HS-27A (cell line): Measurements from ENCODE around the gene PTPRK.
"Not testable (repeated sequence)": the region's sequence is repeated elsewhere in the genome, so short reads cannot be mapped to it uniquely, and the experiment has no call there.

Source experiments
- DNase-seq: peaks from one replicate; pipeline ENCODE4 v3.0.0-alpha.2; 2012; ENCODE audit warnings: low read depth, missing footprints

The PTPRK gene

DNA sequence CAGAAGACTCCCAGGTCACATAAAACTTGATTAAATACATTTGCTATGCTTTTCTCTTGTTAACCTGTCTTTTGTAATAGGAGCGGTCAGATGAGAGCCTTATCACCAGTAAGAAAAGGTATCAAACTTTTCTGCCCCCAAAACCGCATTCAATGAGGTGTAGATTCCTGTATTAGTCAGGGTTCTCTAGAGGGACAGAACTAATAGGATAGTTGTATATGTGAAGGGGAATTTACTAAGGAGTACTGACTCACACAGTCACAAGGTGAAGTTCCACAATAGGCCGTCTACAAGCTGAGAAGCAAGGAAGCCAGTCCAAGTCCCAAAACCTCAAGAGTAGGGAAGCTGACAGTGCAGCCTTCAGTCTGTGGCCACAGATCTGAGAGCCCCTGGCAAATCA lies 32.7 kb downstream of the PTPRK start:
- DNase-seq = no peak

GRCh38 chr6:128487055-128487454 lies 33.3 kb downstream of the PTPRK start:
- DNase-seq = no peak

GRCh38 chr6:128486580-128486979 lies 33.8 kb downstream of the PTPRK start:
- not testable (repeated sequence) for DNase-seq

- DNase-seq = no peak
These were observed 36.8 kb downstream of the PTPRK start for GRCh38 chr6:128483472-128484135.

- no peak for DNase-seq
These were observed 37.8 kb downstream of the PTPRK start for GRCh38 chr6:128482642-128483041.

- no peak for DNase-seq
These were observed 40.4 kb downstream of the PTPRK start for GRCh38 chr6:128479991-128480390.

DNA sequence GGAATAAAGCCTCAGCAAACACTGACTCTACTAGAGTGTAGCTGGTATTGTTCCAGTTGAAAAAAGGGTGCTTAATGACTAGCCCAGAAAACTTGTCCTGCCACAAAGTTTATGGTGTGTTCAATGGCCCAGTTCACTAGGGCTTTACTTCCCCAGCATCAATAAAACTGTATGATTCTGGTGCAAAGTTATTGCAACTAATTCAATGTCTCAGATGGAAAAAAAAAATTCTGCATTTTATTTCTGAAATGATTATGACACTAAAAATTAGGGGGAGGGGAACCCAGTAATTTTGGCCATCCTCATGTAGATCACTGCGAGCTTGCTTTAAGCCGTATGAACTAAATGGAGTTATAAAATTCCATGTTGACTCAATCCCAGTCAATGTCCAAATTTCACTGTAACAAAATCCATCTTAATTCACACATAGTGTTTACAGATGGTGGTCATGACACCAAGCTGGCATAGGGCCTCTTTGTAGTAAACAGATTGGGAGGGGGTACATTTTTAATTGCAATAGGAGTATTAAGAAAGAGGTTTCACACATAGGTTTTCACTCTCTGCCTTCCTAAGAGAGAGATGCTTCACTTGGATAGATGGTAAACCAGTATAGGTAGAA lies 41.2 kb downstream of the PTPRK start:
- no peak for DNase-seq

GRCh38 chr6:128478230-128479047 lies 42.0 kb downstream of the PTPRK start:
- no peak for DNase-seq

DNA sequence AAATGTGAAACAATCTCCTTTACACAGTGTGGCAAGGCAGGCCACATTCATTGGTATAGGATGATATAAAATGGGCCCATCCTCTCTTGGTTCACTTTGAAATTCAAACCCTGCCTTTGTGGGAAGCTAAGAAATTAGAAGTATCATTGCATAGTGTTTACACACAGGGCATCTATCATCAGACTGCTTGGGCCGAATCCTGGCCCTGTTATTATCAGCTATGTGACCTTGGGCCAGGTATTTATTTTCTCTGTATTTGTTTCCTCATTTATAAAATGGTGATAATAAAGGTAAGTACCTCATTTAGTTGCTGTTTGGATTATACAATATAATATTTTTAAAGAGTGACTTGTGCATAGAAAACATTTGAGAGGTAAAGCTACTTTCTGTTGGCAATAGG lies 45.5 kb downstream of the PTPRK start:
- no peak for DNase-seq

DNA sequence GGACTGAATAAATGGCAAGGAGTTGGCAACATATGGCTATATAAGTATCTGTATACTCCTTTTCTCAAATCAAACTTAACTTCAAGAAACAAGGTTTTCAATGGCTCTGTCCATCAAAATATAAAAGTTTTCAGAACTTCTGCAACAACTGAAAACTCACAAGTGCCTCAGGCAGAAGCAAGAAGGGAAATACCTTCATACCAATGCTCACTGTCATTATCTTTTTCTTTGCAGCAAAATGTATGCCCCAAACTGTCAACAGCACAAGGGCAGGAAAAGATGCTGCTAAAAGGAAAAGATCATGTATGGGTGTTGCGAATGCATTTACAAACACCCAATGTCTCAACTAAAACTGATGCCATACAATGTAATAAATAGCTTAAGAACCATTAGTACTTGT lies 45.9 kb downstream of the PTPRK start:
- no peak for DNase-seq

- DNase-seq = no peak
These were observed 48.5 kb downstream of the PTPRK start for GRCh38 chr6:128471907-128472306.

- no peak for DNase-seq
These were observed 54.7 kb downstream of the PTPRK start for GRCh38 chr6:128465368-128466343.

- DNase-seq = peak; percentile 8
These were observed 55.6 kb downstream of the PTPRK start for GRCh38 chr6:128464790-128465189.

DNA sequence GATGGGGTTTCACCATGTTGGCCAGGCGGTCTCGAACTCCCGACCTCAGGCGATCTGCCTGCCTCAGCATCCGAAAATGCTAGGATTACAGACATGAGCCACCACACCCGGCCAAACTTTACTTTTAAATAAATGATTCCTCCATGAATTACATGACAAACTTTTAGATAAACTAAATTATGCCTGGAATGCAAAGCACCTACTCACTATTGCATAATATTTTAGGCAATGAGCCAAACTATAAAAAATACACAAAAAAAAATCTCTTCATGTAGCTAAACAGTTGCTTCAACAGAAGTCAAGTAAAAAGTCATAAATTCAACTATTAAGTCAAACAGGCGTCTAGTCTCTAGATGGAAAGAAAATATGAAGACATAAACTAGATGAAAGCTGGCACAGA lies 56.5 kb downstream of the PTPRK start:
- peak; percentile 70 for DNase-seq

DNA sequence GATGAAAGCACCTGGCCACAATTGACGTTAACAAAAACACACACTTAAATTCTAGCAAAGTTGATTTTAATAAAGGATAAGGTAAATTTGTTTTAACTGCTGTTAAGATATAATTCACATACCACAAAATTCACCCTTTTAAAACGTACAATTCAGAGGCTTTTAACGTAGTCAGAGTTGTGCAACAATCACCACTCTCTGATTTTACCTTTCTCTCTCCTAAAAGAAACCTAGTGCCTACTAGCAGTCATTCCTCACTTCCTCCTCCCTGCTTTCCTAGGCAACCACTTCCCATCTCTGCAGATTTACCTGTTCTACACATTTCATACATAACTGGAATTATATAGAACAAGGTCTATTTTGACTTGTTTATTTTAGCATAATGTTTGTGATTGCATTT lies 58.9 kb downstream of the PTPRK start:
- no peak for DNase-seq

DNA sequence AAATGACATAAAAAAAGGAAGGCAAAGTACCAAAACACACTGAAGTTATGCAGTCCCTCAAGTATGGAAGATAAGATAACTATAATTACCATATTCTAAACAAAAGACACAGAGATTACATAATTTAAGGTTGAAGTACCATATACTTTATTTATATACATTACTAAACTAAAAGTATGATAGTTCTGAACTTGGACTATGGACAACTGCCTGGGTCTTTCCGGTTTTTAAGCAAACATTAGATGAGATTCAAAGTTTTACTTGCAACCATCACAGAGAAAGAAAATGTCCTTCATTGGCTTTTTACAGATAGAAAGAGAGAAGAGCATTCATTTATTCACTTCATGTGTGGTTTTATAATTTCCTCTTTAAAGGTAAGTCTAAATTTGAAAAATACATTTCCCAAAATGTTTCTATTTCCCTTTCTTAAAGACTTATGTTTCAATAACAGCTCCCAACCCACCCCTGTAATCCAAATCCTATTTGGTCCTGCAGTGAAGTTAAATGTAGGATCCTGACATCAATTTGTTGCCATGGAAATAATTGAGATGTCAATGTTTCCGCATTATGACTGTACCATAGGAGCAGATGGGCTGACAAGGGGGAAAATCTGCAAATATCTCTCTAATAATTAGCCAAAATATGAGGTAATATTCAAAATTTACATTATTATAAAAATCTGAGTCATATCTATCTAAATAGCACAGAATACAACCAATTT lies 63.7 kb downstream of the PTPRK start:
- DNase-seq = no peak

- no peak for DNase-seq
These were observed 64.4 kb downstream of the PTPRK start for GRCh38 chr6:128455959-128456358.

- DNase-seq = no peak
These were observed 67.7 kb downstream of the PTPRK start for GRCh38 chr6:128452713-128453112.

DNA sequence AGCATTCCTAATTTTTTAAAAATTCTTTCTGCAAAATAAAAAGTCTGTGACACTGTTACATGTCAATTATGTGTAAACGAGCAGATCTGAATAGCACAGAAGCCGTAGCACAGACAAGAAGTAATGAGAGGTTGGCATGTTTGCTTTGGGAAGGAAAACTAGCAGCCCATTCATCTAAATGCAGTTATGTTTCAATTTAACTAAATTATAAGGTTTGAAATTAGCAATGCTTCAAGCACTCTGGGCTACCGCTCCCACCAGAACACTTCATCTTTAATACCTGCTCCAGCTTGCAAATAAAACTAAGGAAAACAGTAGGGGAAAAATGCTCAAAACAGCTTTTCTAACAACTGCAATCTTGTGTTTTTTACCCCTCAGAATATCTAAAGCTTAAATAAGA lies 73.9 kb downstream of the PTPRK start:
- no peak for DNase-seq

DNA sequence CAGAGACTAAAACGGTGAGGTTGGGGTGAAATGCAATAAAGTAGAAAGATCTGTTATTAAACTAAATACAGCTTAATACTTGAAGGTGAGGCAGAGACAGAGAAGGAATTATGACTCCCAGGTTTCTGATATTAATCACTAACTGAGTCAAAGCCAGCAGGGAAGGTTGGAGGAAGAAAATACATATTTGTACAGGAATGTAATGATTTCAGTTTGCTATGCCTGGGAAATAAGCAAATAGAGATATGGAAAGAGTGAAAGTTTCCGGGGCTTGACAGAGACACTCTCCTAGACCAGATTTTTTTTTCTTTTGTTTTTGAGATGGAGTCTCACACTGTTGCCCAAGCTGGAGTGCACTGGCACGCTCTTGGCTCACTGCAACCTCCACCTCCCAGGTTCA lies 76.8 kb downstream of the PTPRK start:
- no peak for DNase-seq

DNA sequence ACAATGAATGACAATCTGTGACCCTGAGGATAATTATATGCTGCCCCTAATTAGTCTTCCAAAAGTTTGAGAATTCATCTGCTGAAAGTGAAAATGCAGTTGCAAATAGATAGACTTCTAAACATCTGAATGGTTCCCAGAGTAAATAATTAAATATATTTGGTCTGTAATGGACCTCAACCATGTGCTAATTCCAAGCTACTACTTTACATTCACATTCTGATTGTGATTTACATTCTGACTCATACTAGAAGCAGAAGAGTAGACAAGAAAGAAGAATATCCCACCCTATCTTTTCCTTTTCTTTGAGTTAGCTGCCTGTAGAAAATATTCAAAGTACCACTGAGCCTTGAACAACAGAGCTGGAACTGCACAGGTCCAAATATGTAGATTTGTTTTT lies 80.8 kb downstream of the PTPRK start:
- DNase-seq = no peak
